CD14-positive monocyte (primary cell): ENCODE measurements around the gene RAD50. TPM values are rescaled to one million over a fixed set of nuclear protein-coding genes. Genes with fewer than 3 reads are reported as not detected.
A peak's percentile ranks its signal among the peaks of the same experiment; 100 is the strongest.

Experiments
- DNase-seq, 3 donors: peaks; one replicate each; pipeline ENCODE4 v3.0.0-alpha.2; 2011 to 2022
- H2AFZ ChIP-seq: 2 replicates; pipeline ENCODE4 v1.6.0; 2012; ENCODE audit warnings: mild to moderate bottlenecking, low read depth, low read length, inconsistent platforms; ENCODE audit not compliant: insufficient read depth, poor library complexity, severe bottlenecking
- H3K27ac ChIP-seq, 2 donors: 1 replicate in 1 of 2; 2 replicates in 1 of 2; pipeline ENCODE4 v1.5.1; 2012 to 2013; ENCODE audit warnings: low read length in 2 of 2, control low read depth in 1 of 2, inconsistent platforms in 1 of 2, low read depth in 1 of 2, mild to moderate bottlenecking in 1 of 2
- H3K27me3 ChIP-seq, 2 donors: one replicate each; pipeline versions ENCODE4 v1.6.0 to v1.6.1; 2011 to 2013; ENCODE audit warnings: low read length in 2 of 2; ENCODE audit not compliant: control insufficient read depth in 2 of 2, insufficient read depth in 2 of 2
- H3K36me3 ChIP-seq, 2 donors: replicated peaks in 1 of 2; 1 replicate in 1 of 2; 2 replicates in 1 of 2; pipeline versions ENCODE4 v1.5.1 to v1.6.1; 2012 to 2013; ENCODE audit warnings: low read length in 2 of 2, control low read depth in 1 of 2, inconsistent platforms in 1 of 2, mild to moderate bottlenecking in 1 of 2; ENCODE audit not compliant: insufficient read depth in 2 of 2, control insufficient read depth in 1 of 2
- H3K4me1 ChIP-seq, 2 donors: 1 replicate in 1 of 2; 2 replicates in 1 of 2; pipeline versions ENCODE4 v1.5.1 to v1.6.1; 2012 to 2013; ENCODE audit warnings: low read length in 2 of 2, control low read depth in 1 of 2, inconsistent platforms in 1 of 2, mild to moderate bottlenecking in 1 of 2, moderate library complexity in 1 of 2; ENCODE audit not compliant: insufficient read depth in 2 of 2, control insufficient read depth in 1 of 2
- H3K4me2 ChIP-seq: replicated peaks from 2 replicates; pipeline ENCODE3; 2012; ENCODE audit warnings: low read length, moderate library complexity, mild to moderate bottlenecking; ENCODE audit not compliant: poor library complexity, severe bottlenecking; ENCODE audit errors: extremely low read depth
- H3K4me3 ChIP-seq, 3 experiments: fragments of 200-600 bp in 1 of 3; sonication (generic) in 1 of 3; replicated peaks in 1 of 3; 1 replicate in 2 of 3; 2 replicates in 1 of 3; pipeline ENCODE4 v1.5.1; 2011 to 2013; ENCODE audit warnings: low read length in 3 of 3, mild to moderate bottlenecking in 3 of 3, control low read depth in 2 of 3, low read depth in 2 of 3, inconsistent platforms in 1 of 3, moderate library complexity in 1 of 3
- H3K79me2 ChIP-seq: 2 replicates; pipeline ENCODE4 v1.6.0; 2012; ENCODE audit warnings: mild to moderate bottlenecking, control low read depth, inconsistent platforms, low read length, moderate library complexity; ENCODE audit not compliant: insufficient read depth
- H3K9ac ChIP-seq: 2 replicates; pipeline ENCODE4 v1.6.0; 2017; ENCODE audit warnings: low read length, mild to moderate bottlenecking; ENCODE audit not compliant: insufficient read depth, poor library complexity, severe bottlenecking
- H3K9me3 ChIP-seq, 2 donors: replicated peaks in 1 of 2; 1 replicate in 1 of 2; 2 replicates in 1 of 2; pipeline versions ENCODE4 v1.5.1 to v1.6.1; 2012 to 2013; ENCODE audit warnings: low read length in 2 of 2, control low read depth in 1 of 2; ENCODE audit not compliant: control insufficient read depth in 1 of 2, insufficient read depth in 1 of 2
- H4K20me1 ChIP-seq: 2 replicates; pipeline ENCODE4 v1.6.0; 2012; ENCODE audit warnings: mild to moderate bottlenecking, low read length, control low read depth, moderate library complexity; ENCODE audit not compliant: insufficient read depth
- H3K27ac Mint-ChIP-seq, 7 donors: one replicate each; pipeline ENCODE4 v1.8.0; 2020; ENCODE audit warnings: mild to moderate bottlenecking in 7 of 7, mixed read lengths in 7 of 7, moderate library complexity in 6 of 7, inconsistent platforms in 2 of 7
- H3K27me3 Mint-ChIP-seq, 3 donors: one replicate each; pipeline ENCODE4 v1.8.0; 2021 to 2022; ENCODE audit warnings: low read depth in 3 of 3, mild to moderate bottlenecking in 3 of 3, mixed read lengths in 3 of 3, moderate library complexity in 3 of 3, inconsistent platforms in 1 of 3
- H3K36me3 Mint-ChIP-seq, 2 donors: one replicate each; pipeline ENCODE4 v1.8.0; 2020; ENCODE audit warnings: mixed read lengths in 2 of 2, inconsistent platforms in 1 of 2, mild to moderate bottlenecking in 1 of 2
- H3K4me1 Mint-ChIP-seq: one replicate; pipeline ENCODE4 v1.8.0; 2020; ENCODE audit warnings: mild to moderate bottlenecking, mixed read lengths
- H3K4me3 Mint-ChIP-seq, 2 donors: one replicate each; pipeline ENCODE4 v1.8.0; 2020; ENCODE audit warnings: mild to moderate bottlenecking in 2 of 2, mixed read lengths in 2 of 2, moderate library complexity in 1 of 2
- H3K9me3 Mint-ChIP-seq, 7 donors: one replicate each; pipeline ENCODE4 v1.8.0; 2020 to 2022; ENCODE audit warnings: mixed read lengths in 7 of 7, mild to moderate bottlenecking in 6 of 7, moderate library complexity in 6 of 7, inconsistent platforms in 2 of 7
- WGBS: methylation state at CpG from one replicate; pipeline ENCODE4 v1.1.5; 2013; ENCODE audit warnings: missing lambda C conversion rate; ENCODE audit not compliant: insufficient coverage; 5-methylcytosine and 5-hydroxymethylcytosine counted together
- intact Hi-C, 2 donors: fragments of 100-400 bp; cut with micrococcal nuclease; formaldehyde crosslinking; loops; one replicate each; pipeline versions ENCODE4 v1.15.0 to v1.15.1; 2023
- polyA plus RNA-seq, 3 donors: library from polyadenylated mRNA; depleted of rRNA in 1 of 3; unstranded in 2 of 3; stranded (reverse) in 1 of 3; fragments of 300-500 nt in 2 of 3; fragments of >200 nt in 1 of 3; fragmentation: Illumina TruSeq in 2 of 3; gene quantifications; 1 replicate in 2 of 3; 2 replicates in 1 of 3; pipeline ENCODE4 v1.2.3, GENCODE V29; 2012 to 2021
- TF ChIP-seq, protein P1 (sequence below): fragments of 200-600 bp; IDR thresholded peaks from one replicate; pipeline ENCODE4 v1.8.0; 2022; ENCODE audit warnings: antibody characterized with exemption, mild to moderate bottlenecking

The RAD50 gene
- polyA plus RNA-seq, 3 donors = 5.8 to 9.3 (median 8.2) TPM

DNA sequence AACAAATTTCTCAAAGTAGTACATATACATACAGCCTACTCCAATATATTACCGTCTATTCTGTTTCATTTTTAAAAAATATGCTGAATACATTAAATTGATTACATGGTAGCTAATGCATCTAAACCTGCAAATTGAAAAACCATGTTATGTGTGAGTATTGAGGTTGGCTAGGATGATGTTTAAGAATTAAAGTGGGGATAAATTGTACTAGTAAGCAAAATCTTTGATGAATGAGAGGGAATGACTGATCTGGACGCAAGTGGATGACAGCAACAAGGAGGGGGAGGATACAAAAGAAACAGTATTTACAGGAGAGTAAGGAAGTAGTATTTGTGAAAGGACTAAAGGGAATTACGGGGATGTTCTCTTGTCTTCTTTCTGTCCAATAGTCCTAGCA is 37.4 kb downstream of the RAD50 start:
- Histone ChIP-seq H3K79me2 (no peaks in the 10 kb centered on the region), H3K4me3 (no peak overlapping the region), H3K27ac (no peak overlapping the region), H2AFZ (no peak overlapping the region), H3K36me3 (peaks cover 81 to 96% of the 10 kb centered on the region in 2 donors), H3K9me3 (no peaks in the 10 kb centered on the region), H3K27me3 (no peaks in the 10 kb centered on the region), H3K4me2 (no peak overlapping the region), H3K4me1 (no peaks in the 10 kb centered on the region), H4K20me1 (no peaks in the 10 kb centered on the region), H3K9ac (no peak overlapping the region)
- H3K36me3 Mint-ChIP-seq = peaks cover 76 to 81% of the 10 kb centered on the region in 2 donors
- 100% methylated on average over 1 of the region's 3 CpGs for WGBS
- TF ChIP-seq, protein P1, sequence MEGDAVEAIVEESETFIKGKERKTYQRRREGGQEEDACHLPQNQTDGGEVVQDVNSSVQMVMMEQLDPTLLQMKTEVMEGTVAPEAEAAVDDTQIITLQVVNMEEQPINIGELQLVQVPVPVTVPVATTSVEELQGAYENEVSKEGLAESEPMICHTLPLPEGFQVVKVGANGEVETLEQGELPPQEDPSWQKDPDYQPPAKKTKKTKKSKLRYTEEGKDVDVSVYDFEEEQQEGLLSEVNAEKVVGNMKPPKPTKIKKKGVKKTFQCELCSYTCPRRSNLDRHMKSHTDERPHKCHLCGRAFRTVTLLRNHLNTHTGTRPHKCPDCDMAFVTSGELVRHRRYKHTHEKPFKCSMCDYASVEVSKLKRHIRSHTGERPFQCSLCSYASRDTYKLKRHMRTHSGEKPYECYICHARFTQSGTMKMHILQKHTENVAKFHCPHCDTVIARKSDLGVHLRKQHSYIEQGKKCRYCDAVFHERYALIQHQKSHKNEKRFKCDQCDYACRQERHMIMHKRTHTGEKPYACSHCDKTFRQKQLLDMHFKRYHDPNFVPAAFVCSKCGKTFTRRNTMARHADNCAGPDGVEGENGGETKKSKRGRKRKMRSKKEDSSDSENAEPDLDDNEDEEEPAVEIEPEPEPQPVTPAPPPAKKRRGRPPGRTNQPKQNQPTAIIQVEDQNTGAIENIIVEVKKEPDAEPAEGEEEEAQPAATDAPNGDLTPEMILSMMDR = no peak
- no peaks in the 10 kb centered on the region for H3K9me3 Mint-ChIP-seq
- no peaks in the 10 kb centered on the region for H3K4me1 Mint-ChIP-seq
- peaks cover 0 to 1% (median 0%) of the 10 kb centered on the region in 3 donors for H3K27me3 Mint-ChIP-seq
- intact Hi-C loops = no loop called here
- no peak overlapping the region for H3K4me3 Mint-ChIP-seq
- H3K27ac Mint-ChIP-seq = peak overlapping the region in 1 of 7 donors; percentile 18
- no peak for DNase-seq

DNA sequence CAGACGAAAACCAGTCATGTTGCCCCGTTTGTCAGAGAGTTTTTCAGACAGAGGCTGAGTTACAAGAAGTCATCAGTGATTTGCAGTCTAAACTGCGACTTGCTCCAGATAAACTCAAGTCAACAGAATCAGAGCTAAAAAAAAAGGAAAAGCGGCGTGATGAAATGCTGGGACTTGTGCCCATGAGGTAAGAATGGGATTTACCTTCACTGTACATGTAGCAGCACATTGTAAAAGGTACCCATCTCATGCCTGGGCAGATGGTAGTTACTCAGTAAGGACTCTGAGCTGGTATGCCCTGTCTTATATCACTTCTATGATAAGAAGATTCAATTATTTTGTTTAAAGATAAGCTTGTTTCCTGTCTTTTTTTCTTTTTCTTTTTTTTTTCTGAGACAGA is 38.8 kb downstream of the RAD50 start:
- H3K27ac ChIP-seq = no peak overlapping the region

More for the DNA sequence above, 38.8 kb downstream of the RAD50 start:
- H3K27ac Mint-ChIP-seq = no peak overlapping the region
- no peak overlapping the region for H2AFZ ChIP-seq
- peaks cover 75 to 78% of the 10 kb centered on the region in 2 donors for H3K36me3 Mint-ChIP-seq
- H3K4me3 Mint-ChIP-seq = no peak overlapping the region
- no peak overlapping the region for H3K9ac ChIP-seq
- H3K9me3 ChIP-seq = no peaks in the 10 kb centered on the region
- no peak overlapping the region for H3K4me3 ChIP-seq
- H3K27me3 ChIP-seq = no peaks in the 10 kb centered on the region
- H3K27me3 Mint-ChIP-seq = peaks cover 0 to 1% (median 0%) of the 10 kb centered on the region in 3 donors
- H3K79me2 ChIP-seq = no peaks in the 10 kb centered on the region
- no peaks in the 10 kb centered on the region for H3K4me1 Mint-ChIP-seq
- H3K4me2 ChIP-seq = no peak overlapping the region
- no peaks in the 10 kb centered on the region for H4K20me1 ChIP-seq
- no peak for DNase-seq
- intact Hi-C loops = no loop called here
- WGBS = 90% methylated on average over 2 of the region's 5 CpGs
- no peaks in the 10 kb centered on the region for H3K9me3 Mint-ChIP-seq
- TF ChIP-seq, protein P1 = no peak
- peaks cover 75 to 96% of the 10 kb centered on the region in 2 donors for H3K36me3 ChIP-seq
- H3K4me1 ChIP-seq = no peaks in the 10 kb centered on the region
